Liver (tissue), 9 donors: ENCODE measurements around the gene HPCAL1. TPM values are rescaled to one million over a fixed set of nuclear protein-coding genes. Genes with fewer than 3 reads are reported as not detected.

ENCODE experiments used
- DNase-seq: peaks from one replicate; pipeline ENCODE4 v3.0.0-alpha.2; 2017; ENCODE audit warnings: low spot score
- H3K27ac ChIP-seq, 2 donors: one replicate each; pipeline ENCODE4 v1.7.0; 2013; ENCODE audit warnings: inconsistent platforms in 2 of 2, low read length in 2 of 2, control low read depth in 1 of 2, low read depth in 1 of 2, mild to moderate bottlenecking in 1 of 2
- H3K27me3 ChIP-seq, 4 donors: one replicate each; pipeline versions ENCODE4 v1.6.1 to v1.7.0; 2013; ENCODE audit warnings: low read length in 3 of 4, inconsistent platforms in 1 of 4, mild to moderate bottlenecking in 1 of 4, moderate library complexity in 1 of 4; ENCODE audit not compliant: control insufficient read depth in 4 of 4, insufficient read depth in 4 of 4
- H3K36me3 ChIP-seq, 4 donors: one replicate each; pipeline versions ENCODE4 v1.6.1 to v1.7.0; 2013; ENCODE audit warnings: low read length in 3 of 4, mild to moderate bottlenecking in 3 of 4, low read depth in 1 of 4, moderate library complexity in 1 of 4; ENCODE audit not compliant: control insufficient read depth in 4 of 4, insufficient read depth in 3 of 4
- H3K4me1 ChIP-seq, 4 donors: one replicate each; pipeline versions ENCODE4 v1.6.1 to v1.7.0; 2013; ENCODE audit warnings: low read length in 3 of 4, mild to moderate bottlenecking in 3 of 4, moderate library complexity in 1 of 4; ENCODE audit not compliant: control insufficient read depth in 4 of 4, insufficient read depth in 4 of 4
- H3K4me3 ChIP-seq, 3 donors: one replicate each; pipeline versions ENCODE4 v1.6.1 to v1.7.0; 2013; ENCODE audit warnings: low read length in 3 of 3, control low read depth in 1 of 3, low read depth in 1 of 3, mild to moderate bottlenecking in 1 of 3
- H3K9ac ChIP-seq, 2 donors: one replicate each; pipeline ENCODE4 v1.7.0; 2013; ENCODE audit warnings: low read length in 2 of 2, mild to moderate bottlenecking in 2 of 2, moderate library complexity in 2 of 2, control low read depth in 1 of 2, low read depth in 1 of 2
- H3K9me3 ChIP-seq, 4 donors: one replicate each; pipeline versions ENCODE4 v1.6.1 to v1.7.0; 2013; ENCODE audit warnings: low read length in 3 of 4; ENCODE audit not compliant: control insufficient read depth in 4 of 4
- CTCF ChIP-seq: fragments of 150-350 bp; IDR thresholded peaks from 2 replicates; pipeline ENCODE4 v1.5.1; 2017; ENCODE audit warnings: improper control_type of control experiment, low read depth, low read length; ENCODE audit not compliant: missing input control
- FOXA1 ChIP-seq: IDR thresholded peaks from 2 replicates; pipeline ENCODE4 v1.6.1; 2016; ENCODE audit warnings: antibody characterized with exemption
- FOXA2 ChIP-seq: IDR thresholded peaks from 2 replicates; pipeline ENCODE4 v1.6.1; 2016; ENCODE audit warnings: antibody characterized with exemption
- GABPA ChIP-seq, 2 donors: IDR thresholded peaks in 1 of 2; conservative IDR thresholded peaks in 1 of 2; 2 replicates each; pipeline ENCODE4 v1.6.1; 2016; ENCODE audit warnings: antibody characterized with exemption in 2 of 2, mild to moderate bottlenecking in 1 of 2, moderate library complexity in 1 of 2
- HNF4A ChIP-seq, 2 donors: conservative IDR thresholded peaks; 2 replicates each; pipeline ENCODE4 v1.6.1; 2016; ENCODE audit warnings: antibody characterized with exemption in 2 of 2, mild to moderate bottlenecking in 2 of 2
- HNF4G ChIP-seq: IDR thresholded peaks from 2 replicates; pipeline ENCODE4 v1.6.1; 2016; ENCODE audit warnings: antibody characterized with exemption
- JUND ChIP-seq, 2 donors: IDR thresholded peaks; 2 replicates each; pipeline ENCODE4 v1.6.1; 2016; ENCODE audit warnings: antibody characterized with exemption in 2 of 2
- NR2F2 ChIP-seq: IDR thresholded peaks from 2 replicates; pipeline ENCODE4 v1.6.1; 2016; ENCODE audit warnings: antibody characterized with exemption
- RAD21 ChIP-seq, 2 donors: IDR thresholded peaks; 2 replicates each; pipeline ENCODE4 v1.6.1; 2016; ENCODE audit warnings: antibody characterized with exemption in 2 of 2, mild to moderate bottlenecking in 2 of 2
- REST ChIP-seq: IDR thresholded peaks from 2 replicates; pipeline ENCODE4 v1.6.1; 2016; ENCODE audit warnings: antibody characterized with exemption, mild to moderate bottlenecking
- RXRA ChIP-seq, 2 donors: IDR thresholded peaks; 2 replicates each; pipeline ENCODE4 v1.6.1; 2017 to 2018; ENCODE audit warnings: antibody characterized with exemption in 2 of 2, mild to moderate bottlenecking in 1 of 2
- TAF1 ChIP-seq: conservative IDR thresholded peaks from 2 replicates; pipeline ENCODE4 v1.6.1; 2016; ENCODE audit warnings: antibody characterized with exemption, mild to moderate bottlenecking
- YY1 ChIP-seq: IDR thresholded peaks from 2 replicates; pipeline ENCODE4 v1.6.1; 2016; ENCODE audit warnings: antibody characterized with exemption, mild to moderate bottlenecking
- ZBTB33 ChIP-seq: IDR thresholded peaks from 2 replicates; pipeline ENCODE4 v1.6.1; 2016; ENCODE audit warnings: antibody characterized with exemption
- WGBS: extraction: QIAGEN DNeasy Blood & Tissue Kit; methylation state at CpG from one replicate; pipeline ENCODE4 v1.1.7; 2013; 5-methylcytosine and 5-hydroxymethylcytosine counted together
- polyA plus RNA-seq, 2 donors: library from polyadenylated mRNA; stranded (reverse) in 1 of 2; unstranded in 1 of 2; fragments of 200-250 nt in 1 of 2; fragments of >200 nt in 1 of 2; fragmentation: Nextera tagmentation in 1 of 2; extraction: Ambion mirVana in 1 of 2; gene quantifications; one replicate each; pipeline versions ENCODE4 v1.2.1 to v1.2.3, GENCODE V29; 2013 to 2015
- total RNA-seq, 2 donors: library from RNA; depleted of rRNA; stranded (reverse); fragments of >200 nt; gene quantifications; one replicate each; pipeline ENCODE4 v1.2.3, GENCODE V29; 2014
- TF ChIP-seq, protein P1 (sequence below): IDR thresholded peaks from 2 replicates; pipeline ENCODE4 v1.6.1; 2016; ENCODE audit warnings: antibody characterized with exemption
- donor health status: healthy.
- donor health status: healthy.
- donor health status: healthy.
- donor health status: healthy.
- donor health status: healthy.

The HPCAL1 gene
- total and polyA plus RNA-seq, 4 donors: 17.3 to 27.9 (median 22.9) TPM

DNA sequence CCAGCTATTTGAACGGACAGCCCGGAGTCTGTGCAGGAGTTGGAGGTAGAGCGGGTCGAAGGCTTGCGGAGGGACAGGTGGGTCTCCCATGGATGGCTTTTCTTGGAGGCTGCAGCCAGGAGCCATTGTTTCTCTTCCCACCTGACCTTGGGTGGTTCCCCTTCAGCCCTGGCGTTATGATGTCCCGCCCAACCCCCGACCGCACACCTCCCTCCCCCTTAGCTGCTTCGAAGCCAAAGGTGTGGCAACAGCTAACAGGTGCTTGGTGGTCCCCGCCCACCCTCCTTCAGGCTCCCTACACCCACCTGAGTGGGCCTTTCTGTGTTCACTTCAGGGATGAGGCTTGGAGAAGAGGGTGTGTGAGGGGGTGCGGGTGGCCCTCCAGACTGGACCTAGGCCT is 62.7 kb downstream of the HPCAL1 start:
- TF ChIP-seq RXRA (IDR thresholded peaks at IDR 0.05) (no peak), GABPA (IDR thresholded peaks at IDR 0.05 in 1 of 2, conservative IDR thresholded peaks at IDR 0.05 in 1 of 2) (no peak), HNF4G (no peak), TAF1 (no peak), ZBTB33 (no peak), REST (no peak), HNF4A (conservative IDR thresholded peaks at IDR 0.05) (no peak), RAD21 (IDR thresholded peaks at IDR 0.05) (no peak), YY1 (no peak), FOXA1 (no peak), CTCF (no peak), NR2F2 (no peak), JUND (IDR thresholded peaks at IDR 0.05) (no peak)
- TF ChIP-seq, protein P1, sequence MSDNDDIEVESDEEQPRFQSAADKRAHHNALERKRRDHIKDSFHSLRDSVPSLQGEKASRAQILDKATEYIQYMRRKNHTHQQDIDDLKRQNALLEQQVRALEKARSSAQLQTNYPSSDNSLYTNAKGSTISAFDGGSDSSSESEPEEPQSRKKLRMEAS: no peak
- H3K9me3 ChIP-seq: no peaks in the 10 kb centered on the region
- 91% methylated on average over 12 of the region's 12 CpGs for WGBS
- no peak overlapping the region for H3K4me3 ChIP-seq
- H3K9ac ChIP-seq: no peak overlapping the region
- peaks cover 23 to 65% (median 50%) of the 10 kb centered on the region in 4 donors for H3K4me1 ChIP-seq
- H3K27ac ChIP-seq: no peak overlapping the region
- H3K27me3 ChIP-seq: no peaks in the 10 kb centered on the region
- H3K36me3 ChIP-seq: no peaks in the 10 kb centered on the region
- DNase-seq: no peak

DNA sequence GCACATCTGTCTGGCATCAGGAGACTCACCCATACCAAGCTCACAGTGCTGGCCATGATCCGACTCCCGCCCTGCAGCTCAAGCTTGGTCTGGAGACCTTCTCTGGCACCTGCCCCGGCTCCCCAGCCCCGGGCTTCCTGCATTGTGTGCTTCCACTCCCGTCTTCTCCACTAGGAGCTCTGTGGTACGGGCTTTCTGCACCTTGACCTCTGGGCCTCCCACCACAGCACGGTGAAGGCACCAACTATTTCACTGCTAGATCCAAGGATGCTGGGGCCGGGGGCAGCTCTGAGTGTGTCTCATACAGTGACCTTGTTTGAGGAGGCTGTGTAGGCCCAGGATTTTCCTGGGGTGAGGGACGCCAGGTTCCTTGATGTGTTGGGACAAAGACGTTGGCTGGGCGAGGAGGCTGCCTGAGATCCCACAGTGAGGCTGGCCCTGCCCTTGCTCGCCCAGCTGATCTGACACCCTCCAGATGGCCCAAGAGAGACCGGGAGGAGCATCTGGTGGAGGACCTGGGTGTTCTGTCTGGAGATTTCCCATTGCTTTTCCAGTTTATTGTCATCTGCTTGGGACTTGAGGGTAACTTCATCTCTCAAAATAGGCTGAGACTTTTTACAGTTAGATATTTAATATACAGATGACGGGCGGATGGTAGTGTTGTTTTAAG is 64.0 kb downstream of the HPCAL1 start:
- WGBS: 92% methylated on average over 15 of the region's 15 CpGs
- no peak for DNase-seq
- Histone ChIP-seq H3K9ac (no peak overlapping the region), H3K27ac (no peak overlapping the region), H3K9me3 (no peaks in the 10 kb centered on the region), H3K27me3 (no peaks in the 10 kb centered on the region), H3K4me1 (peaks cover 26 to 72% (median 57%) of the 10 kb centered on the region in 4 donors), H3K4me3 (no peak overlapping the region), H3K36me3 (no peaks in the 10 kb centered on the region)
- TF ChIP-seq YY1 (no peak), CTCF (no peak), GABPA (IDR thresholded peaks at IDR 0.05 in 1 of 2, conservative IDR thresholded peaks at IDR 0.05 in 1 of 2) (no peak), ZBTB33 (no peak), HNF4A (conservative IDR thresholded peaks at IDR 0.05) (no peak), RXRA (IDR thresholded peaks at IDR 0.05) (no peak), FOXA2 (no peak), TAF1 (no peak), HNF4G (no peak)
